Activated naive CD8-positive, alpha-beta T cell treated with anti-CD3 and anti-CD28 coated beads, Interleukin-2, amount 10 ng/mL, durations not matched to agents 7 days and 5 days (primary cell): Measurements from ENCODE around the gene CDCA4. TPM values are rescaled to one million over a fixed set of nuclear protein-coding genes. Genes with fewer than 3 reads are reported as not detected.

Experiments used
- ATAC-seq: fragments of 150-1000 bp; cut with Tn5 transposase; one replicate; pipeline ENCODE4 v1.10.0; 2021; ENCODE audit warnings: low read depth, moderate library complexity
- POLR2A ChIA-PET: fragments of 350-600 bp; sonication (Branson Sonifier 250); formaldehyde crosslinking; loops from one replicate; lab custom pipeline; 2021; ENCODE audit warnings: antibody characterized with exemption; lab: Charles Lee
- DNase-seq: peaks from one replicate; pipeline ENCODE4 v3.0.0; 2021
- H3K27ac Mint-ChIP-seq: one replicate; pipeline ENCODE4 v1.8.0; 2022; ENCODE audit warnings: mild to moderate bottlenecking, mixed read lengths
- H3K27me3 Mint-ChIP-seq: one replicate; pipeline ENCODE4 v1.8.0; 2022; ENCODE audit warnings: mild to moderate bottlenecking, moderate library complexity, mixed read lengths
- H3K36me3 Mint-ChIP-seq: one replicate; pipeline ENCODE4 v1.8.0; 2021; ENCODE audit warnings: mild to moderate bottlenecking, mixed read lengths
- H3K4me1 Mint-ChIP-seq: one replicate; pipeline ENCODE4 v1.8.0; 2021; ENCODE audit warnings: mixed read lengths
- H3K4me3 Mint-ChIP-seq: one replicate; pipeline ENCODE4 v1.8.0; 2022; ENCODE audit warnings: mild to moderate bottlenecking, moderate library complexity, mixed read lengths
- H3K9me3 Mint-ChIP-seq: one replicate; pipeline ENCODE4 v1.8.0; 2021; ENCODE audit warnings: mixed read lengths
- total RNA-seq, 2 experiments: library from RNA; stranded (reverse); gene quantifications; one replicate each; pipeline ENCODE4 v1.2.3, GENCODE V29; 2021

Gene CDCA4
- total RNA-seq, 2 experiments from 2014 or later, result 51.7 to 53.3 TPM

- no peak for ATAC-seq
- Mint-ChIP-seq H3K9me3 (no peaks in the 10 kb centered on the region), H3K27ac (no peak overlapping the region), H3K36me3 (no peaks in the 10 kb centered on the region), H3K4me1 (no peaks in the 10 kb centered on the region), H3K4me3 (no peak overlapping the region), H3K27me3 (peaks cover 19% of the 10 kb centered on the region)
- no peak for DNase-seq
- POLR2A ChIA-PET, result no interaction called here
Observed at GRCh38 chr14:104968541-104969401, 52.1 kb downstream of the CDCA4 start.

GRCh38 chr14:104968153-104968527, 52.7 kb downstream of the CDCA4 start:
- H3K4me3 Mint-ChIP-seq, result no peak overlapping the region
- no peaks in the 10 kb centered on the region for H3K36me3 Mint-ChIP-seq
- POLR2A ChIA-PET, result no interaction called here
- H3K27ac Mint-ChIP-seq, result no peak overlapping the region
- no peaks in the 10 kb centered on the region for H3K9me3 Mint-ChIP-seq
- H3K4me1 Mint-ChIP-seq, result no peaks in the 10 kb centered on the region
- no peak for DNase-seq
- no peak for ATAC-seq
- peaks cover 19% of the 10 kb centered on the region for H3K27me3 Mint-ChIP-seq

- POLR2A ChIA-PET, result no interaction called here
- no peak overlapping the region for H3K27ac Mint-ChIP-seq
- peak; percentile 71 for ATAC-seq
- peaks cover 21% of the 10 kb centered on the region for H3K27me3 Mint-ChIP-seq
- H3K4me1 Mint-ChIP-seq, result no peaks in the 10 kb centered on the region
- H3K9me3 Mint-ChIP-seq, result no peaks in the 10 kb centered on the region
- no peak overlapping the region for H3K4me3 Mint-ChIP-seq
- no peaks in the 10 kb centered on the region for H3K36me3 Mint-ChIP-seq
- DNase-seq, result peak; percentile 56
Observed at GRCh38 chr14:104967386-104968152, 53.3 kb downstream of the CDCA4 start.

- POLR2A ChIA-PET, result no interaction called here
- no peak for DNase-seq
- Mint-ChIP-seq H3K36me3 (no peaks in the 10 kb centered on the region), H3K4me3 (no peak overlapping the region), H3K4me1 (no peaks in the 10 kb centered on the region), H3K27me3 (peaks cover 21% of the 10 kb centered on the region), H3K27ac (no peak overlapping the region), H3K9me3 (no peaks in the 10 kb centered on the region)
- no peak for ATAC-seq
Observed at GRCh38 chr14:104966981-104967385, 53.9 kb downstream of the CDCA4 start.

- peaks cover 21% of the 10 kb centered on the region for H3K27me3 Mint-ChIP-seq
- no peak for ATAC-seq
- no peak overlapping the region for H3K27ac Mint-ChIP-seq
- DNase-seq, result no peak
- H3K4me1 Mint-ChIP-seq, result no peaks in the 10 kb centered on the region
- POLR2A ChIA-PET, result no interaction called here
- H3K4me3 Mint-ChIP-seq, result no peak overlapping the region
- H3K9me3 Mint-ChIP-seq, result no peaks in the 10 kb centered on the region
- no peaks in the 10 kb centered on the region for H3K36me3 Mint-ChIP-seq
Observed at GRCh38 chr14:104966261-104966865, 54.5 kb downstream of the CDCA4 start.

- peaks cover 21% of the 10 kb centered on the region for H3K27me3 Mint-ChIP-seq
- POLR2A ChIA-PET, result no interaction called here
- ATAC-seq, result no peak
Observed at GRCh38 chr14:104965561-104966231, 55.2 kb downstream of the CDCA4 start.

GRCh38 chr14:104964546-104964945, 56.3 kb downstream of the CDCA4 start:
- ATAC-seq (no peak), DNase-seq (no peak)
- Mint-ChIP-seq H3K27me3 (peaks cover 24% of the 10 kb centered on the region), H3K4me1 (no peaks in the 10 kb centered on the region), H3K9me3 (no peaks in the 10 kb centered on the region), H3K4me3 (no peak overlapping the region), H3K27ac (no peak overlapping the region), H3K36me3 (no peaks in the 10 kb centered on the region)
- POLR2A ChIA-PET, result no interaction called here

More at GRCh38 chr14:104965561-104966231, 55.2 kb downstream of the CDCA4 start:
- H3K4me1 Mint-ChIP-seq, result no peaks in the 10 kb centered on the region
- H3K9me3 Mint-ChIP-seq, result no peaks in the 10 kb centered on the region
- no peak overlapping the region for H3K4me3 Mint-ChIP-seq
- no peaks in the 10 kb centered on the region for H3K36me3 Mint-ChIP-seq
- H3K27ac Mint-ChIP-seq, result no peak overlapping the region
- no peak for DNase-seq

Other genes starting within 250 kb of the CDCA4 start
- 100 to 1,000 TPM; 178 to 181 TPM for gene AKT1, start 225.3 kb downstream of the CDCA4 start, total RNA-seq
- gene ZBTB42, start 220.0 kb downstream of the CDCA4 start, total RNA-seq, result 1 to 10 TPM; 6.7 to 6.9 TPM
- 1 to 10 TPM; 5.7 to 6.3 TPM for gene CEP170B, start 155.8 kb downstream of the CDCA4 start, total RNA-seq
- under 1 TPM in 1 of 2 experiments, not detected in 1; 0.06 TPM for gene PLD4, start 96.2 kb downstream of the CDCA4 start, total RNA-seq
- under 1 TPM; 0.06 TPM for gene AHNAK2, start 42.7 kb downstream of the CDCA4 start, total RNA-seq
- 1 to 10 TPM; 1.2 TPM for gene CLBA1, start 35.3 kb downstream of the CDCA4 start, total RNA-seq
- gene GPR132, start 44.3 kb upstream of the CDCA4 start, total RNA-seq, result 10 to 100 TPM; 43.5 to 46.6 TPM
- gene JAG2, start 147.7 kb upstream of the CDCA4 start, total RNA-seq, result 1 to 10 TPM; 1.8 to 3.2 TPM
- gene NUDT14, start 160.2 kb upstream of the CDCA4 start, total RNA-seq, result 10 to 100 TPM; 23.3 to 28.0 TPM
- 10 to 100 TPM; 49.6 to 51.3 TPM for gene BTBD6, start 227.4 kb upstream of the CDCA4 start, total RNA-seq